Hematopoietic multipotent progenitor cell treated with erythropoietin and hydrocortisone succinate and interleukin-3 and kit ligand, for 17 days (in vitro differentiated cells): ENCODE measurements around the gene BCAS1.

Source experiments
- DNase-seq: peaks from one replicate; pipeline ENCODE4 v3.0.0-alpha.2; 2015; ENCODE audit warnings: low spot score

Gene BCAS1

DNA sequence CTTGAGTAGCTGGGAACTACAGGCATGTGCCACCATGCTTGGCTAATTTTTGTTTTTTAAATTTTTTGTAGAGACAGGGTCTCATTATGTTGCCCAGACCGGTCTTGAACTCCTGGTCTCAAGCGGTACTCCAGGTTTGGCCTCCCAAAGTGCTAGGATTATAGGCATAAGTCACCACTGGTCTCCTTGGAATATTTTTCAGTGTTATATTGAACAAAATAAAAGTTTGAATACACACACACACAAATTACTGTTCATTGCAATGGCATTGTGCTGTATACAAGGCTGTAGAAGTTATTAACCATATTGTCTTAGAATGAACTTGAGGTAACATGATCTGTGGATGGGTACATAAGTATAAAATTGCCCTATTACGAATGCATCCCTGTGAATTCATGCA, 166.1 kb downstream of the BCAS1 start:
- DNase-seq, result no peak

DNA sequence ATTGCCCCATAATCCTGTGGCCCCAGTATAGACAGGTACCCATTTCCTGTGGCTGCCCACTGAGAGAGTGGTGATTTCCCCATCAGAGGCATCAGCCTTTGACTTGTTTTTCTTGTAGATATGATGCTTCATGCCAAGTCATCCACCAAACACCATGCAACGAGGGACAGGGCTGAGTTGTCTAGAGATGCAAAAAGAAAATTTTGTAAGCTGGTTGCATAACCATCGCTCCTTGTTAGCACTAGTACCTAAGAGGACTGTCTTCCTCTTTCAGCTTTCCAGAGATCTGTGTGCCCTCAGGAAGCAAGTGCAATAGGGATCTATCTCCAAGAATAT, 166.8 kb downstream of the BCAS1 start:
- DNase-seq, result peak; percentile 36

DNA sequence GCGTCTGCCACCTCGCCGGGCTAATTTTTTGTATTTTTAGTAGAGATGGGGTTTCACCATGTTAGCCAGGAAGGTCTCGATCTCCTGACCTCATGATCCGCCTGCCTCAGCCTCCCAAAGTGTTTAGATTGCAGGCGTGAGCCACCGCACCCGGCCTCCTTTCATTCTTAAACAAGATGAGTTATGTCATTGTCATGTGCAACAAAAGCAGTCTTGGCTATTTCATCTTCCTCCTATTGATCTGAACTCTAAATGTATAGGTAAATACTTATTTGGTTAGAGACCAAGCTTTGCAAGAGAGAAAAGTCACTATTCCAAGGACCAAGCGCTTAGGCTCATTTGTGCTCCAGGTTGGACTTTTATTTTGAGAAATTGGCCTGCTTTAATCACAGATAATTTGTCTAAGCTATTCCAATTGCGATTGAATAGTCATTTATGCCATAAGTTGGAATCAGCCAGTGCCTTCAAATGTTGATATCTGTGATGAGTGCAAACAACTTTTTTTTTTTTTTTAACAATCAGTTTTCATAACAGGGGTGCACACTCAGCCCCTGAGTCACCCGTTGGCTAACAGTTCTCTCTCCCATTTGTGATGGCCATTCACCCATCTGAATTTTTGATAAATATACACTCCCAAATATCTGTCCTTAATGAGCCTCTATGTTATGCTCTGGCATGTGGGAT, 167.3 kb downstream of the BCAS1 start:
- DNase-seq, result no peak

DNA sequence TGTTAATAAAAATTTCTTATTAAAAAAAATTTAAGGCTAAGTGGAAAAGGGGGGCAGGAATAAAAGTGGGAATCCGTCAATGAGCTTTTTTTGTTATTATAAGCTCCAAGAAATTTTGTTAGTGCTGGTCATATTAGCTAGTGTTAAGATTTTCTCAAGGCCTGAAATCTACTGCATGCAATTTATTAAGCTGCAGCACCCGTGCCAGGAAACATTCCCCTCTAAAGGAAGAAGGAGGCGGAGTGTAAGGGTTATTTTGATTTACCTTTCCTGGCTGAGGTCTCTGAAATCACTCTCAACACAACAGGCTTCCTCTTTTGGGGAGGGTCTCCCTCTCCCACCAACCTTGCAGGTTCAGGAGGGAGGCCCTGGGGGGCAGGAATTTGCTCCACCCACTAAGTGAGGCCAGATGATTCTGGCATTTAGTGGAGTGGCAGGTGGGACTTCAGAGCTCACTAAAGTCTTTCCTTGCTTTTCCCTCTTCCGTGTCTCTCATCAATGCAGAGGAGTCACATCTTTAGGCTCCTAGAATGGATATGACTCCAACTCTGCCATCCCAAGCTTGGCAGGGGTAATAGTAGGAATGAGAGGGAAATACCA, 168.8 kb downstream of the BCAS1 start:
- no peak for DNase-seq

DNA sequence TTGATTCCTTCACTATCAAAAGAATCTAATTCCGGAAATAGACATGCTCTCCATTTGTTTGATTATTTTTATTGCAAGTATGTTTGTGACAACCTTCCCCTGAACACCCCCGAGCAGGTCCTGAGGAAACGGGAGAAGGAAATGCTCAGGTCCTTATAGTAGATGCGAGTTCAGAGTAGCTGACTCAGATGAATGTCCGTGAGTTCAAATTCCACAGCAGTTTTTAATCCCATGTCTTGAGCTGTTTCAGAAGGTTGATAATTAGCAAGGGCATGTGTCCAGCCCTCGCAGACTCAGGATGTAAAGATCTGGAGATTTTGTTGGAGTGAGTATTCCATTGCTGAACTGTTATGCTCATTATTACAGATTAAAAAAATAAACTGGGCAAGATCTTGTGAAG, 169.3 kb downstream of the BCAS1 start:
- DNase-seq, result no peak

DNA sequence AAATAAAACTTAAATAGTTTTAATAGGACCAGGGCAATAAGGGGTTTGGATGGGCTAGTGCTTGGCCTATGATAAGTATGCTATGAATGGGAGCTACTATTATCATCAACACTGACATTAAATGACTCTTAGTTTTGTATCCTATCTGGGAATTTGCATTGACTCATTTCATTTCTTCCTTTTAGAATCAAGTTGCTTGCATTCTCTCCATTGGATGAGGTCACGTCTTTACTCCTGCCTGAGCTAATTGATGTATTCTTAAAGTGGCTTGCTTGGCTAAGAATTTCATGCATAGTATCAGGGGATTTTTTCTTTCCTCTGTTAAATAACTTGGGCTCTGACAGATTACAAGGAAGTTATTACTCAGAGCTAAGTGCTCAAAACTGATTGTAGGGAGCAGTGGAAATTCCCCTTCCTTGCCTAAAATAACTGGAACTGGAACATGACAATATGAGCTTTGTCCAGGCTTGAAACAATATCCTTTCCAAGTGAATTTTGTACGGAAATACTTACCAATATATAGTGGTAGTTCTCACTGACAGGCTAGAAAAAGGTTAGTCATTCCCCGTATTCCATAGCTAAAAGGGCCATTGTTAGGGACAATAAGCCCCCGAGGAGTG, 169.9 kb downstream of the BCAS1 start:
- DNase-seq, result no peak

DNA sequence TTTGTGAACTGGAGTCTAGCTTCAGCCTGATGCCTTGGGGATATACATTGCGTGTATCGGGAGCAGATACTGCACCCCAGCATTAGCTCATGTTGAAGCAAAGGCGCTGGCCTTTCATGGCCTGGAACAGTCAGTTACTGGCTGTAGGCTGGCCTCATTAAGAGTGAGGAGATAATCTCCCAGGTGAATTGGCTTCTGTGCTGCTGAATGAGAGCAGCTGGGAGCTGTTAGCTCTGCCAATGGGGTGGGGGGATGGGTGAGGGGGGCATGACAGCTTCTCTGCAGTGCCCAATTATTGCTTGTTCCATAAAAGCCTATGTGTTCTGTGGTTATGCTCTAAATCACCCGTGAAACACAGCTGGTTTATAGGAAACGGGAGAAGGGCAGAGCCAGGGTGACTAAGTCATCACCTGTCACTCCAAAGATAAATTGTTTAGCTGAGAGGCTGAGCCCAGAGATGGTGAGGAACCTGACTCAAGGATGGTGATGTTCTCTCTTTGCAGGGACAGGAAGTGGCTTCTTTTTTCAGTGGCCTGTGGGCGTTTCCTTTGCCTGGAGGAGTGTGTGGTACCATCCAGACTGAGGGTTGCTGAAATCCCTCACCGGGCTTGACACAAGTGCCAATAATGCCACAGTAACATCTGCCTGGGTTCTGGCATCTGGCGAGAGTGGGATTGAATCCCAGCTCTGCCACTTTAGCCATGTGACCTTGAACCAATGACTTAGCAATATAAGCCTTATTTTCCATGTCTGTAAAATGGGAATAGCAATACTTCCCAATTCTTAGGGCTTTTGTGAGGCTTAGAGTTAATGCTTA, 170.8 kb downstream of the BCAS1 start:
- DNase-seq, result no peak

GRCh38 chr20:53898556-53898931, 171.8 kb downstream of the BCAS1 start:
- no peak for DNase-seq

- DNase-seq, result no peak
Observed at GRCh38 chr20:53897884-53898555, 172.4 kb downstream of the BCAS1 start.

GRCh38 chr20:53896647-53897046, 173.7 kb downstream of the BCAS1 start:
- no peak for DNase-seq

DNA sequence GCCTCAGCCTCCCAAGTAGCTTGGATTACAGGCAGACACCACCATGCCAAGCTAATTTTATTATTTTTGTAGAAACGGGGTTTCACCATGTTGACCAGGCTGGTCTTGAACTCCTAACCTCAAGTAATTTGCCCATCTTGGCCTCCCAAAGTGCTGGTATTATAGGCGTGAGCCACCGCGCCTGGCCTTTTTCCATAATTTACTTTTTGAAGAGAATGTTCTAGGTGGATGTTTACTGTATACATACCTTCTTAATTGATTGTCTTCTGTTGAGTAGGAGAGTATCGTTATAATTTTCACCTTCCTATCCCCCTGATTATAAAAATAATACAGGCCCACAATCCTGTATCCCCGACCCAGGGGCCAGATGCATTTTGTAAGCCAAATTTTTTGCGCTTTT, 174.4 kb downstream of the BCAS1 start:
- DNase-seq, result no peak

- no peak for DNase-seq
Observed at GRCh38 chr20:53895385-53895755, 175.0 kb downstream of the BCAS1 start.

- DNase-seq, result no peak
Observed at GRCh38 chr20:53894707-53895384, 175.5 kb downstream of the BCAS1 start.
